Smooth muscle cell of bladder (primary cell): Measurements from ENCODE around the gene FOXD4. TPM values are rescaled to one million over a fixed set of nuclear protein-coding genes. Genes with fewer than 3 reads are reported as not detected.

Experiments used
- total RNA-seq: library from RNA; depleted of rRNA; stranded (reverse); fragments of >200 nt; gene quantifications from 2 replicates; pipeline ENCODE4 v1.2.3, GENCODE V29; 2014

Gene FOXD4
- total RNA-seq, result under 0.01 and 0.28 TPM in 2 replicates

GRCh38 chr9:117995-118467, at the start of gene FOXD4:
FOXD4 (minus strand) TSS chr9:118417; CDS start chr9:118119, 298 bp downstream.

Other genes with a start within 250 kb of the FOXD4 start
- 5.7 and 6.8 TPM in 2 replicates for gene WASHC1, start 89.0 kb downstream of the FOXD4 start, total RNA-seq
- 23.3 and 29.9 TPM in 2 replicates for gene ZNG1A, start 60.6 kb upstream of the FOXD4 start, total RNA-seq
- gene DOCK8, start 96.4 kb upstream of the FOXD4 start, total RNA-seq, result under 0.01 and 0.18 TPM in 2 replicates